HG03571 (cell line): ENCODE measurements around the gene YBX1.

ENCODE experiments used
- ATAC-seq: cut with Tn5 transposase; IDR thresholded peaks from one replicate; pipeline ENCODE4 v1.9.1; 2021; ENCODE audit not compliant: unreplicated experiment

The YBX1 gene

GRCh38 chr1:42681741-42682483, at the start of gene YBX1:
YBX1 (plus strand) TSS chr1:42682418; CDS start chr1:42682566, 148 bp downstream.
- ATAC-seq, result peak; percentile 87

DNA sequence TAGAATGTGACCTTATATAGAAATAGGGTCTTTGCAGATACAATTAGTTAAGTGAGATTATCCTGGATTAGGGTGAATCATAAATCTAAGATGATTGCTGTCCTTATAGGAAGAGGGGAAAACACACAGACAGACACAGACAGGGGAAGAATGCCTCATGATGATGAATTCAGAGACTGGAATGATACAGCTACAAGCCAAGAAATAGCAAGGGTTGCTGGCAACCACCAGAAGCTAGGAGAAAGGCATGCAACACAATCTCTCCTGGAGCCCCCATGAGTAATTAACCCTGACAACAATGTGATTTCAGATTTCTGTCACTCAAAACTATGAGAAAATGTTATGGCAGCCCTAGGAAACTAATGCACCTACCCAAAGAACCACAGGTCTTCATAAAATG, 43.1 kb upstream of the YBX1 start:
- ATAC-seq, result no peak

GRCh38 chr1:42646056-42646455, 36.2 kb upstream of the YBX1 start:
- ATAC-seq, result no peak

DNA sequence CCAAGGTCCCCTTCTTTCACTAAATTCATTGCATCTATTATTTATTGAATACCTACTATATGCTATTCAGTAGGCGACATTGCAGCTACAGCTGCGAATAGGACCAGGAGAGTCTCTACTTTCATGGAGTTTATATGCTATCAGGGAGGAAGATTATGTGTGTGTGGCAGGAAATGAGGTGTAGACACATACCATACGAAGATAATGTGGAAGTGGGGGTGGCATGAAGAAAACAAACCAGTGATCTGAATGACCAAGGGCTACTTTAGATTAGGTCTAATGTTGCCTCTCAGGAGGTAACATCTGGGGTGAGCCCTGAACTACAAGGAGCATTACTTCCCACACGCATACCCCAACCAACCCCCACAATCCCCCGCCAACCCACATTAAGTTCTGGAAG, 25.0 kb upstream of the YBX1 start:
- ATAC-seq, result no peak

GRCh38 chr1:42657981-42658876, 24.0 kb upstream of the YBX1 start, which contains the start of gene PPIH:
PPIH (plus strand) TSS chr1:42658423; CDS start chr1:42658447, 24 bp downstream.
- ATAC-seq, result peak; percentile 95

GRCh38 chr1:42658877-42659337, 23.3 kb upstream of the YBX1 start:
- no peak for ATAC-seq

- no peak for ATAC-seq
Observed at GRCh38 chr1:42660907-42661500, 21.2 kb upstream of the YBX1 start.

- no peak for ATAC-seq
Observed at GRCh38 chr1:42669936-42670335, 12.3 kb upstream of the YBX1 start.

DNA sequence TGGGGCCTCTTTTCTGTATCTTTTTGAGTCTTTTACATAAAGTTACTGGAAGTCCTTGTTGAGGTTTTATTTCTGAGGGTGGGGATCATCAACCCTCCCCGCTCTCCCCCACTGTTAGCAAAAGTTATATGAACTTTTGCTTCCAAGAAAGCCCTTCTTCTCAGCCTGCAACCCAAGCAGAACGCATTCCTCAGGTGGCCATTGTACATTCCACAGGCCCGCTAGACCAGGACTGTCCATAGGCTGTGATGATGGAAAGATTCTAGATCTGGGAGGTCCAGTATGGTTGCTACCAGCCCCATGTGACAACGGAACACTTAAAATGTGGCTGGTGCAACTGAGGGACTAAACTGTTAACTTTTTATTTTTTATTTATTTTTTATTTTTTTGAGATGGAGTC, 11.8 kb upstream of the YBX1 start:
- no peak for ATAC-seq

GRCh38 chr1:42674214-42674613, 8.0 kb upstream of the YBX1 start:
- no peak for ATAC-seq

DNA sequence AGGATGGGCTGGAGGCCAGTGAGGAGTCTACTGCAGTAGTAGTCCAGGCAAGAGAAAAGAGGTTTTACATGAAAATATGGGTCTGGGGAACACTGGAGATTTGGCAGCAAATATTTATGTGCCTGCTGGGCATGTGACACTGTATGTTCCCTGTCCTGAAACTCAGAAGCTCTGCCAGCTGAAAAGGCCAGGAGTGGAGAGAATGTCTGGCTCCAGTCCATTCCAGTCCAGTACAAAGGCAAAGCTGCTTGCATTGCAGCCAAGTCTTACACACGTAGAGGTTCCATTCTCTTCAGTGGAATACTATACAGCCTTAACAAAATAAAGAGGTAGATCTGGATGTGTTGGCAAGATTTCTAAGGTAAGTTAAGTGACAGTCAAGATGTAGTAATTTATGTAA, 7.5 kb upstream of the YBX1 start:
- ATAC-seq, result no peak

GRCh38 chr1:42675467-42675866, 6.8 kb upstream of the YBX1 start:
- ATAC-seq, result no peak

- ATAC-seq, result no peak
Observed at GRCh38 chr1:42676534-42677087, 5.6 kb upstream of the YBX1 start.

GRCh38 chr1:42679364-42679983, 2.7 kb upstream of the YBX1 start:
- ATAC-seq, result no peak

GRCh38 chr1:42680055-42680454, 2.2 kb upstream of the YBX1 start:
- ATAC-seq, result no peak

- no peak for ATAC-seq
Observed at GRCh38 chr1:42680921-42681683, 1.1 kb upstream of the YBX1 start.

- ATAC-seq, result peak; percentile 9
Observed at GRCh38 chr1:42682484-42682738, 193 bp downstream of the YBX1 start.

DNA sequence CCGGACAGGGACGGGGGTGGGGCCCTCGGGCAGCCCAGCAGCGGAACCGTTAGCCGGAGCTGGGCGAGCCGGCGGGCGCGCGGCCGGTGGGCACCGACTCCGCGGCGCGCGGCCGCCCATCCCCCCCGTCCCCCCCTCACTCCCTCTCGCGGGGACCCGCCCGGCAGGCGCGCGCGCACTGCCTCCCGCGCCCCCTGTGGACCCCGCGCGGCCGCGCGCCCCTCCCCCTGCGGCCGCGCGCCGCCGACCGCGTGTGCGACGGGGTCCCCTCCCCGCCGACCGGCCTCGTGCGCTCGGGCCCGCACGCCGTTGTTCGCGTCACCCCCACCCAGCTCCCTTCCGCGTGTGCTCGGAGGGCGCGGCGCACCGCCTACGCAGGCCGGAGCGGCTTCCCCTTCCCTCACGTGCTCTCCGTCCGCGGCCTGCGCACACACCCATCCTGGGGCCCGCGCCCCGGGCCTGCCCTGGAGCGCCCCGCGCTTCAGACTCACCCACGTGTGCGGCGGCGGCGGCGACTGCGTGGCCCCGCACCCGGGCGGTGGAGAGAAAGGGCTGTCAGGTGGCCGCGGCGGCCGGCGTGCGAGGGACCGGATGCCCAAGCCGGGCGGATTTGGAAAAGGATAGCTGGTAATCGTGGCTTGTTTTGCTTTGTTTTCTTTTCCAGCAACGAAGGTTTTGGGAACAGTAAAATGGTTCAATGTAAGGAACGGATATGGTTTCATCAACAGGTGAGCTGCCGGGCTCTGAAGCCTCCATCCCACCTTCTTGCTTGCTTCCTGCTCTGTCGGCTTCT, 717 bp downstream of the YBX1 start:
- ATAC-seq, result peak; percentile 39

- no peak for ATAC-seq
Observed at GRCh38 chr1:42684139-42684538, 1.9 kb downstream of the YBX1 start.

DNA sequence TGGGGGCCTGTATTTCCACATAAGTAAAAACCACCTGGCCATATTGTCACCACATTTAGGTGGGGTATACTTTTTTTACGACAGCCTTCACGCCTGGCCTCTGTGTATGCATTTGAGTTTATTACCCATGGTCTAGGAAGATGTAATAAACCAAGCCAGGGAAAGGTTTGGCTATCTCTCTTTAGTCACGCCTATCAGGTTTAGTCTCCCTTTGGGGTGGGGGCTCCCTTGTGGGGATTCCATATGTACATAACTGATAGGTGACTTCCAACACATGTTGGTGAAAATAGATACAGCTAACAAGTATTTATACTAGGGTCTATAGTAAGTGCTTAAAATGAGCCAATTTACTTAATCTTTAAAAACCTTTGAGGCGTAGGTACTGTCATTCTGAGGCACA, 4.2 kb downstream of the YBX1 start:
- ATAC-seq, result no peak
